Smooth muscle cell (in vitro differentiated cells): ENCODE data around the gene ZNF536. TPM values are rescaled to one million over a fixed set of nuclear protein-coding genes. Genes with fewer than 3 reads are reported as not detected.

Source experiments
- DNase-seq: peaks from one replicate; lab custom pipeline; 2025; ENCODE audit not compliant: unreplicated experiment; lab: John Stamatoyannopoulos, UW
- H2AFZ ChIP-seq: fragments of 200-600 bp; sonication (generic); 2 replicates; pipeline ENCODE4 v1.6.0; 2016; ENCODE audit warnings: antibody characterized with exemption, low read depth, mild to moderate bottlenecking
- H3F3A ChIP-seq: fragments of 200-600 bp; sonication (generic); 2 replicates; pipeline ENCODE4 v1.6.0; 2017; ENCODE audit warnings: antibody characterized with exemption, low read depth
- H3K27ac ChIP-seq: fragments of 200-600 bp; sonication (generic); 2 replicates; pipeline ENCODE4 v1.5.1; 2016; ENCODE audit warnings: low read depth, mild to moderate bottlenecking
- H3K27me3 ChIP-seq: fragments of 200-600 bp; sonication (generic); 2 replicates; pipeline ENCODE4 v1.6.1; 2016; ENCODE audit warnings: low read depth, mild to moderate bottlenecking
- H3K36me3 ChIP-seq: fragments of 200-600 bp; sonication (generic); 2 replicates; pipeline ENCODE4 v1.5.1; 2016; ENCODE audit warnings: low read depth
- H3K4me1 ChIP-seq: fragments of 200-600 bp; sonication (generic); 2 replicates; pipeline ENCODE4 v1.5.1; 2016; ENCODE audit warnings: low read depth
- H3K4me2 ChIP-seq: fragments of 200-600 bp; sonication (generic); 2 replicates; pipeline ENCODE4 v1.6.0; 2016; ENCODE audit warnings: mild to moderate bottlenecking
- H3K4me3 ChIP-seq: fragments of 200-600 bp; sonication (generic); 2 replicates; pipeline ENCODE4 v1.5.1; 2016; ENCODE audit warnings: mild to moderate bottlenecking
- H3K79me2 ChIP-seq: fragments of 200-600 bp; sonication (generic); 2 replicates; pipeline ENCODE4 v1.6.0; 2016; ENCODE audit warnings: low read depth, mild to moderate bottlenecking
- H3K9ac ChIP-seq: fragments of 200-600 bp; sonication (generic); 2 replicates; pipeline ENCODE4 v1.6.0; 2016; ENCODE audit warnings: low read depth
- H3K9me3 ChIP-seq: fragments of 200-600 bp; sonication (generic); replicated peaks from 2 replicates; pipeline ENCODE4 v1.5.1; 2016; ENCODE audit warnings: low read depth
- H4K20me1 ChIP-seq: fragments of 200-600 bp; sonication (generic); 2 replicates; pipeline ENCODE4 v1.6.0; 2016; ENCODE audit warnings: low read depth
- WGBS: methylation state at CpG from one replicate; pipeline ENCODE4 v1.1.7; 2016; ENCODE audit warnings: low lambda C conversion rate; 5-methylcytosine and 5-hydroxymethylcytosine counted together
- polyA plus RNA-seq: library from polyadenylated mRNA; unstranded; fragments of >200 nt; fragmentation: Nextera tagmentation; extraction: Ambion mirVana; gene quantifications from 2 replicates; pipeline ENCODE4 v1.2.1, GENCODE V29; 2016
- total RNA-seq: library from RNA; depleted of rRNA; stranded (reverse); fragments of >200 nt; gene quantifications from 2 replicates; pipeline ENCODE4 v1.2.3, GENCODE V29; 2014
- TF ChIP-seq, protein P1 (sequence below): fragments of 200-600 bp; sonication (generic); IDR thresholded peaks from 2 replicates; pipeline ENCODE4 v1.5.1; 2017; ENCODE audit warnings: borderline replicate concordance, mild to moderate bottlenecking, antibody characterized with exemption; ENCODE audit not compliant: insufficient read depth, poor library complexity, severe bottlenecking

The ZNF536 gene
- total and polyA plus RNA-seq, 2 experiments from 2014 or later, result not detected

DNA sequence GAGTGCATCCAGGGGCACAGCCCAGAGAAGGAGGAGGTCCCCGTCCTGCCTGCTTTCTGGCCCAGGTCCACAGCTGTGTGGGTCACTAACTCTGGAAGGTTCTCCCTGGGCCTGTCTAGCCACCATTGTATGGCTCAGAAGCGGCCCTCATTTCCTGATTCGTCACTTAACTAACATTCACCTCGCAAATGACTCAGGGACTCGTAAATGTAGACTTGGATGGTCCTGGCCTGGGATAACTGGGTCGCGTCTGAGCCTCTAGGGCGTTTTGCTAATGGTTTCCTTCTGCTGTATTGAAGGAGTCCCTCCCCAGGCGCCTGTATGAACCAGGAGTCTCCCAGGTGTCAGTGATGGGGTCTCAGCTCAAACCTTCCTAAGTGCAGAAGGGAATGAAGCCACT is 162.8 kb downstream of the ZNF536 start:
- no peaks in the 10 kb centered on the region for H3K27me3 ChIP-seq
- no peaks in the 10 kb centered on the region for H3K9me3 ChIP-seq
- H3K27ac ChIP-seq, result no peak overlapping the region
- DNase-seq, result no peak
- no peaks in the 10 kb centered on the region for H3F3A ChIP-seq
- H3K4me2 ChIP-seq, result no peak overlapping the region
- H3K4me3 ChIP-seq, result no peak overlapping the region
- no peak overlapping the region for H3K9ac ChIP-seq
- no peaks in the 10 kb centered on the region for H3K36me3 ChIP-seq
- no peak overlapping the region for H2AFZ ChIP-seq
- no peaks in the 10 kb centered on the region for H4K20me1 ChIP-seq
- no peaks in the 10 kb centered on the region for H3K4me1 ChIP-seq
- TF ChIP-seq, protein P1, sequence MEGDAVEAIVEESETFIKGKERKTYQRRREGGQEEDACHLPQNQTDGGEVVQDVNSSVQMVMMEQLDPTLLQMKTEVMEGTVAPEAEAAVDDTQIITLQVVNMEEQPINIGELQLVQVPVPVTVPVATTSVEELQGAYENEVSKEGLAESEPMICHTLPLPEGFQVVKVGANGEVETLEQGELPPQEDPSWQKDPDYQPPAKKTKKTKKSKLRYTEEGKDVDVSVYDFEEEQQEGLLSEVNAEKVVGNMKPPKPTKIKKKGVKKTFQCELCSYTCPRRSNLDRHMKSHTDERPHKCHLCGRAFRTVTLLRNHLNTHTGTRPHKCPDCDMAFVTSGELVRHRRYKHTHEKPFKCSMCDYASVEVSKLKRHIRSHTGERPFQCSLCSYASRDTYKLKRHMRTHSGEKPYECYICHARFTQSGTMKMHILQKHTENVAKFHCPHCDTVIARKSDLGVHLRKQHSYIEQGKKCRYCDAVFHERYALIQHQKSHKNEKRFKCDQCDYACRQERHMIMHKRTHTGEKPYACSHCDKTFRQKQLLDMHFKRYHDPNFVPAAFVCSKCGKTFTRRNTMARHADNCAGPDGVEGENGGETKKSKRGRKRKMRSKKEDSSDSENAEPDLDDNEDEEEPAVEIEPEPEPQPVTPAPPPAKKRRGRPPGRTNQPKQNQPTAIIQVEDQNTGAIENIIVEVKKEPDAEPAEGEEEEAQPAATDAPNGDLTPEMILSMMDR, result no peak
- H3K79me2 ChIP-seq, result no peaks in the 10 kb centered on the region
- whole genome bisulfite sequencing, result 36% methylated on average over 9 of the region's 9 CpGs

DNA sequence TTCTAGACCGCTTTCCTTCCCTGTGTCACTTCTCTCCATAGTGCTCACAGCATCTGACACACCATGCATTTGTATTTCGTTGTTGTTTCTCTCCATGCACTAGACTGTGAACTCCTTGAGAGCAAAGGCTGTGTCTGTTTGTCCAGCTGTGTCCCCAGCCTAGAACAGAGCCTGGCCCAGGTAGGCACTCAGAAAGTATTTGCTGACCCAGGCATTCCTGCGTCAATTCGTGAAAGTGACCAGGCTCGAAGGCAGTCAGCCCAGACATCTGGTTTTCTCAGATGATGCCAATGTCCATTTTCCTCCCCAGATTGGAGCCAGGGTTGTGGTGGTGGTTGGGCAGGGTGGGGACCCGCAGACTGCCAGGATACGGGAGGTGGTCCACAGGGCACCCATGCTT is 164.8 kb downstream of the ZNF536 start:
- DNase-seq, result no peak
- H3K4me1 ChIP-seq, result no peaks in the 10 kb centered on the region
- H3K36me3 ChIP-seq, result no peaks in the 10 kb centered on the region
- H3K27me3 ChIP-seq, result peaks cover 3% of the 10 kb centered on the region
- H3K79me2 ChIP-seq, result no peaks in the 10 kb centered on the region
- no peak overlapping the region for H3K27ac ChIP-seq
- TF ChIP-seq, protein P1, result no peak
- WGBS, result 95% methylated on average over 7 of the region's 7 CpGs
- H3K9me3 ChIP-seq, result no peaks in the 10 kb centered on the region
- no peak overlapping the region for H3K9ac ChIP-seq
- no peaks in the 10 kb centered on the region for H4K20me1 ChIP-seq
- no peaks in the 10 kb centered on the region for H3F3A ChIP-seq
- H3K4me3 ChIP-seq, result no peak overlapping the region
- no peak overlapping the region for H3K4me2 ChIP-seq
- H2AFZ ChIP-seq, result no peak overlapping the region

DNA sequence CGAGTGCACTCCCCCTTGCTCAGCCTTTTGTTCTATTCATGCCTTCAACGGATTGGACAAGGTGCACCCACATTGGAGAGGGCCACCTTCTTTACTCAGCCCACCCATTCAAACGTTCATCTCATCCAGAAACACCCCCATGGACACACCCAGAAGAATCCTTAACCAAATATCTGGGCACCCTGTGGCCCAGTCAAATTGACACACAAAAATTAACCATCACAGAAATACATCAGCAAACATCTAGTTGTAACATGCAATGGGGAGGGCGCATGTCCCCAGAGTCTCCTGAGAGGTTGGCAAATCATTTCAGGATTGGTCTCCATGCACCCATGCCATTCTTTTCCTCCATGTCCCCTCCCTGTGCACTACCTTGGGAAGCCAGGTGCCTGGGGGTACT is 167.1 kb downstream of the ZNF536 start:
- no peaks in the 10 kb centered on the region for H3K4me1 ChIP-seq
- no peaks in the 10 kb centered on the region for H3K9me3 ChIP-seq
- no peaks in the 10 kb centered on the region for H3K36me3 ChIP-seq
- peaks cover 3% of the 10 kb centered on the region for H3K27me3 ChIP-seq
- no peaks in the 10 kb centered on the region for H3K79me2 ChIP-seq
- H2AFZ ChIP-seq, result no peak overlapping the region
- DNase-seq, result no peak
- H3K4me2 ChIP-seq, result no peak overlapping the region
- H3K27ac ChIP-seq, result no peak overlapping the region
- 96% methylated on average over 4 of the region's 4 CpGs for WGBS
- TF ChIP-seq, protein P1, result no peak
- no peaks in the 10 kb centered on the region for H4K20me1 ChIP-seq
- H3K4me3 ChIP-seq, result no peak overlapping the region
- H3F3A ChIP-seq, result no peaks in the 10 kb centered on the region
- H3K9ac ChIP-seq, result no peak overlapping the region

DNA sequence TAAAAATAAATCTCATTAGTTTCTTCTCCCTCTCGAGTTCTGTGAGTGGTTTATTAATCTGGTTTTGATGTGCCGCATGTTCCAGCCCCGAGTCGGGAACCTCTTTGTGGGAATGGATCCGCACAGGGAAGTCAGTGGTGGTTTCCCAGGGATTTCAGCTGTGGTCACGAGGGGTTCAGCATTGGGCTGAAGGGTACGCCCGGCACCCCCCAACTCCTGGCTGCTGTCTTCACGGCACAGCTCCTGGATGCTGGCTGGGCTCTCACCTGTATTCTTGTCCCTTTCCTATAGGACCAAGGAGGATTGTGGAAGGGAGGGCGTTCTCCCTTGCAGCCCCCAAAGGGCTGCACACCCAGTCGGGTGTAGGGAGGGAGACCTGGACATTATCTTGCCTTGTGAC is 167.8 kb downstream of the ZNF536 start:
- Histone ChIP-seq H3K9me3 (no peaks in the 10 kb centered on the region), H4K20me1 (no peaks in the 10 kb centered on the region), H2AFZ (no peak overlapping the region), H3K36me3 (no peaks in the 10 kb centered on the region), H3K4me1 (no peaks in the 10 kb centered on the region), H3K79me2 (no peaks in the 10 kb centered on the region), H3K4me2 (no peak overlapping the region), H3K27me3 (peaks cover 3% of the 10 kb centered on the region), H3K27ac (no peak overlapping the region), H3K9ac (no peak overlapping the region), H3F3A (no peaks in the 10 kb centered on the region), H3K4me3 (no peak overlapping the region)
- TF ChIP-seq, protein P1, result no peak
- DNase-seq, result no peak
- 96% methylated on average over 11 of the region's 11 CpGs for WGBS
